A673 (cell line): ENCODE data around the gene SEMA4D.

ENCODE experiments used
- EZH2 ChIP-seq: fragments of 200-600 bp; sonication (generic); IDR thresholded peaks from 2 replicates; pipeline ENCODE4 v1.6.1; 2017; ENCODE audit warnings: borderline replicate concordance, low read depth, mild to moderate bottlenecking, mixed read lengths, antibody characterized with exemption, low read length; ENCODE audit not compliant: poor library complexity, severe bottlenecking
- TF ChIP-seq, protein P1 (sequence below): fragments of 300-800, 200-600 bp; sonication (generic); conservative IDR thresholded peaks from 2 replicates; pipeline ENCODE4 v1.5.1; 2017; ENCODE audit warnings: low read depth, mild to moderate bottlenecking, antibody characterized with exemption, low read length, moderate library complexity, mixed read lengths

DNA sequence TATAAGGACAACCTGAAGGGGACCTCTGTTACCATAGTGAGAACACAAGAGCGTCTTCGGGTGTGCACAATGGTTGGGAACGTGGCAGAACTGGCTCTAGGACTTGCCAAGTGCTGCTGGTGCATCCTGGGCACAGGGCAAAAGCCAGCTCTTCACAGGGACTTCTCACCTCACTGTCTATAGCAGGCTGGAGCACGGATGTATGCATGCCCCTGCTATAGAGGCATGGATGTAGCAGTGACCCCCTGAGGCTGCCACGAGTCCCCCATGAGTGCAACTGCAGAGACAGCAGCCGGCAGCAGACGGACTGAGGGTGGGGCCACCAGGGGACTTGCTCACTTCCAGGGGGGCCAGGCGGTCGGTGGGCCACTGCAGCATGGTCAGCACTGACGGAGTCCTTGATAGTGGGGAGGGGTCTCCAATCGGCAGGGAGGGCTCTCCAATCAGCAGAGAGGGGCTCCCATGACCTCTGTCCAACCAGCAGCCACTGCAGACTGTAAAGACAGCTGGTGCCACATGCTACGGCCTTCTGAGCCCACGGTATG, 64.9 kb downstream of the SEMA4D start:
- TF ChIP-seq, protein P1, sequence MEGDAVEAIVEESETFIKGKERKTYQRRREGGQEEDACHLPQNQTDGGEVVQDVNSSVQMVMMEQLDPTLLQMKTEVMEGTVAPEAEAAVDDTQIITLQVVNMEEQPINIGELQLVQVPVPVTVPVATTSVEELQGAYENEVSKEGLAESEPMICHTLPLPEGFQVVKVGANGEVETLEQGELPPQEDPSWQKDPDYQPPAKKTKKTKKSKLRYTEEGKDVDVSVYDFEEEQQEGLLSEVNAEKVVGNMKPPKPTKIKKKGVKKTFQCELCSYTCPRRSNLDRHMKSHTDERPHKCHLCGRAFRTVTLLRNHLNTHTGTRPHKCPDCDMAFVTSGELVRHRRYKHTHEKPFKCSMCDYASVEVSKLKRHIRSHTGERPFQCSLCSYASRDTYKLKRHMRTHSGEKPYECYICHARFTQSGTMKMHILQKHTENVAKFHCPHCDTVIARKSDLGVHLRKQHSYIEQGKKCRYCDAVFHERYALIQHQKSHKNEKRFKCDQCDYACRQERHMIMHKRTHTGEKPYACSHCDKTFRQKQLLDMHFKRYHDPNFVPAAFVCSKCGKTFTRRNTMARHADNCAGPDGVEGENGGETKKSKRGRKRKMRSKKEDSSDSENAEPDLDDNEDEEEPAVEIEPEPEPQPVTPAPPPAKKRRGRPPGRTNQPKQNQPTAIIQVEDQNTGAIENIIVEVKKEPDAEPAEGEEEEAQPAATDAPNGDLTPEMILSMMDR: no peak
- no peak for TF ChIP-seq EZH2
